ENCODE measurements around the gene LPP. TPM values are rescaled to one million over a fixed set of nuclear protein-coding genes. Genes with fewer than 3 reads are reported as not detected.

LPP gene
- total RNA-seq, 1 experiment from 2014 or later, result 54.0 TPM

GRCh38 chr3:188392076-188392475, 238.1 kb downstream of the LPP start (continued):
- TF ChIP-seq CTCF (IDR thresholded peaks at IDR 0.05 in 2 of 3, conservative IDR thresholded peaks at IDR 0.05 in 1 of 3; ENCODE audit: borderline replicate concordance in 1 of 3, insufficient read depth in 1 of 3, low read depth in 2 of 3, low read length in 2 of 3) (no peak), ZFX (IDR thresholded peaks at IDR 0.05) (no peak), YY1 (IDR thresholded peaks at IDR 0.05; ENCODE audit: extremely low read depth, insufficient replicate concordance, low read depth, low read length) (no peak), CBX3 (IDR thresholded peaks at IDR 0.05; ENCODE audit: low read depth) (no peak), EZH2phosphoT487 (IDR thresholded peaks at IDR 0.05; ENCODE audit: borderline replicate concordance) (no peak), POLR2A (IDR thresholded peaks at IDR 0.05; ENCODE audit: borderline replicate concordance, extremely low read depth, insufficient read depth, insufficient read length) (no peak), POLR2AphosphoS5 (IDR thresholded peaks at IDR 0.05; ENCODE audit: low read depth, low read length) (no peak)

- no peak overlapping the region for H3K9ac ChIP-seq (ENCODE audit: low read length)
- no peak overlapping the region for H3K4me3 ChIP-seq (replicated peaks in 1 of 2; ENCODE audit: low read depth in 1 of 2, low read length in 2 of 2)
- no peaks in the 10 kb centered on the region for H3K9me3 ChIP-seq (ENCODE audit: control insufficient read depth in 1 of 2, insufficient read depth in 1 of 2, low read depth in 1 of 2, low read length in 2 of 2)
- no peak overlapping the region for H2AFZ ChIP-seq (ENCODE audit: low read depth, low read length, poor library complexity, severe bottlenecking)
- intact Hi-C loops (cut with micrococcal nuclease), result no loop called here
- peaks cover 4 to 9% of the 10 kb centered on the region in 2 experiments; a peak in 2 of 4 replicates for H3K4me1 ChIP-seq (ENCODE audit: control insufficient read depth in 1 of 2, insufficient read depth in 2 of 2, low read length in 2 of 2)
- RAD21 ChIA-PET (ENCODE audit: low non-redundant PET in 1 of 2, low total read pairs in 2 of 2, uncharacterized antibody in 2 of 2, unreplicated experiment in 2 of 2), result no interaction called here
- no peak overlapping the region for H3K27ac ChIP-seq (ENCODE audit: low read depth, low read length)
- H3K9me2 ChIP-seq (ENCODE audit: insufficient read depth), result no peaks in the 10 kb centered on the region
- no peak for DNase-seq (ENCODE audit: low read depth, low spot score)
- POLR2A ChIA-PET, result interaction anchor here (1.3 kb wide), 1 partner anchor 649 kb away, joined by 3 read pairs; the partner anchor contains the start of gene BCL6
- H3K79me2 ChIP-seq (ENCODE audit: insufficient read depth, low read length), result no peaks in the 10 kb centered on the region; the same call in 1 of the 2 replicates
- H3K4me2 ChIP-seq (ENCODE audit: low read length), result no peak overlapping the region
- H3K36me3 ChIP-seq (ENCODE audit: control insufficient read depth in 1 of 2, insufficient read depth in 2 of 2, low read length in 2 of 2), result no peaks in the 10 kb centered on the region
- no peak for ATAC-seq
- no peaks in the 10 kb centered on the region for H4K20me1 ChIP-seq (ENCODE audit: insufficient read depth)
- TF ChIP-seq RAD21 (IDR thresholded peaks at IDR 0.05; ENCODE audit: low read depth) (no peak), POLR2AphosphoS5 (IDR thresholded peaks at IDR 0.05; ENCODE audit: low read depth, low read length) (no peak), CBX3 (IDR thresholded peaks at IDR 0.05; ENCODE audit: low read depth) (no peak), JUND (IDR thresholded peaks at IDR 0.05) (no peak), FOSL1 (IDR thresholded peaks at IDR 0.05; ENCODE audit: low read depth) (no peak), EGR1 (IDR thresholded peaks at IDR 0.05; ENCODE audit: low read depth) (no peak), ATF3 (IDR thresholded peaks at IDR 0.05) (no peak), TCF7L2 (IDR thresholded peaks at IDR 0.05; ENCODE audit: borderline replicate concordance, extremely low read depth, insufficient read depth, insufficient read length) (no peak)
- no peaks in the 10 kb centered on the region for H3K27me3 ChIP-seq (ENCODE audit: insufficient read depth, low read length)
- no TSS peak for BruUV-seq (replicated peaks)
- CTCF ChIA-PET, result no interaction called here
Measured at GRCh38 chr3:188394623-188395022, 240.7 kb downstream of the LPP start.
